Measurements from ENCODE around the gene LDLRAD3.

Gene LDLRAD3

DNA sequence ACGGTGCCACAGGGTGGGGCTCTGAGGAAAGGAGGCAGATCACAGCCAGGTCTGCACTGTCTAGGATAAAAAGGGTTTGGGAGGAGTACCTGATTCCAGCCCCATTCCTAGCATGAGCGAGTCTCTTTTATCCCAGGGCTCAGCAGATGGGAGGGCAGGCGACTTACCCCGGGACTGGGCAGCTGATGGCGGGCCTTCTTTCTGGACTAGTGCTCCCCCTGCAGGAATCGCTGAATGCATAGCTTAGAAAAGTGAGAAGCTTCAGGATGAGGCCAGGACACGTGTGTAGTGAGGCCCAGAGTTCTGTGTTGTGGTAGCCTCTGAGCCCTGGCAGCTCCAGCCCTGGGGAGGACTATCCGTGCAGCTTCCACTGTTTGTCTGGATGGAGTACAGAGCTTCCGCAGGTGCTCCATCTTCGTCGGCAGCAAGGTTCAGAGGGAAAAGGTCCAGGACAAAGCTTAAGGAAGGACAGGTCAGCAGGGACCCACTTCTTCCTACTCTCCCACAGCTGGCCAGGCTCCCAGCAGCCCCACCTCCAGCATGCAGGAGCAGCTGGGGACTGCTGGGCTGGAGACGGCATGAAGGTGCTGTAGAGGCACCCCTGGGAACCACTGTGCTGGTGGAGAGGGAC, 315.0 kb downstream of the LDLRAD3 start:
- H2AFZ ChIP-seq (ENCODE audit: low read depth, low read length): no peak overlapping the region
- no peak overlapping the region for H3K4me3 ChIP-seq (ENCODE audit: low read length)
- H3K27me3 ChIP-seq (ENCODE audit: insufficient read depth, low read length): no peaks in the 10 kb centered on the region
- H3K9me3 ChIP-seq (ENCODE audit: low read length): no peaks in the 10 kb centered on the region
- H3K4me1 ChIP-seq (ENCODE audit: insufficient read depth, low read length): peaks cover 11% of the 10 kb centered on the region
- H3K36me3 ChIP-seq (ENCODE audit: insufficient read depth, low read length): no peaks in the 10 kb centered on the region

- Histone ChIP-seq H3K36me3 (ENCODE audit: insufficient read depth, low read length) (no peaks in the 10 kb centered on the region), H2AFZ (ENCODE audit: low read depth, low read length) (no peak overlapping the region), H3K9me3 (ENCODE audit: low read length) (no peaks in the 10 kb centered on the region), H3K27me3 (ENCODE audit: insufficient read depth, low read length) (no peaks in the 10 kb centered on the region), H3K4me3 (ENCODE audit: low read length) (no peak overlapping the region), H3K4me1 (ENCODE audit: insufficient read depth, low read length) (peaks cover 13% of the 10 kb centered on the region)
Observed at GRCh38 chr11:36261094-36261493, 317.2 kb downstream of the LDLRAD3 start.

DNA sequence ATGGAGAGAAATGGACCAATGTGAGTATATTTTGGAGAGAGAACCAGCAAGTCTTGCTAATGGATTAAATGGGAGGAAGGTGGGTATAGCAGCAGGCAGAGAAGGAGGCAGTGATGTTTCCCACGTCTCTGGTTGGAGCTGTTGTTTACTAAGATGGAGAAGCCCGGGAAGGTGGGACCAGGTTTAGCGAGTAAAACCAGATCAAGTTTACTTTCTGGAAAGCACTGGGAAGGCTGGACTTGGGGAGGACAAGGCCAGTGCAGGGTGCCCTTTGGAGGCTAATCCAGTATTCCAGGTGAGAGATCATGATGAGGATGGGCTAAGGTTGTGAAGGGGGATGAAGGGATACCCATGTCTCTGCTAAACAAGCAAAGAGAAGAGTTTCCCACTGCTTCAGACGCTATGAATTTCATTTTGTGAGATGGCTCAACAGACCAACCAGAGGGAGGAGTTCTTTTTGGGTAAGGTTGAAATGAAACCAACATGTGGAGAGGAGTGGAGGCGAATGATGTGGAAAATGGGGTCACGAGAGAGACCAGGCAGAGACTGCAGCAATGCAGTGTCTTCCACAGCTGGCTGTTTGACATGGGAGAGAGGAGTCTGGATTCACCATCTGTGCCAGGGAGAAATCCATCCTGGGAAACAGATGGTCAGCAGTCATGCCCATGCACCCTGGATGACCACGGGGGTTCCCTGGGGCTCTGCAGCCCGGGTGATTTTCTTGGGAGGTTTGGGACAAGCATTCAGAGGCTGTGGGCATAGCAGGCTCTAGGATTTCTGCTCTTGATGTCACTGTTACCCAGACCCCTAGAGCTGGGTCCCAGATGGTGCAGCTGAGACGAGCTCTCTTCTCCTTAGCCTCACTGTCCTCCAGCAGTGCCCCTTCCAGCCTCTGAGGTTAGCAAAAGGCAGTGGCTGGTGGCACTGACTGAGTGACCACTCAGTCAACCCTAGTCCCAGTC, 320.4 kb downstream of the LDLRAD3 start:
- no peak overlapping the region for H3K4me3 ChIP-seq (ENCODE audit: low read length)
- no peaks in the 10 kb centered on the region for H3K36me3 ChIP-seq (ENCODE audit: insufficient read depth, low read length)
- H3K4me1 ChIP-seq (ENCODE audit: insufficient read depth, low read length): peaks cover 3% of the 10 kb centered on the region
- H3K9me3 ChIP-seq (ENCODE audit: low read length): no peaks in the 10 kb centered on the region
- no peaks in the 10 kb centered on the region for H3K27me3 ChIP-seq (ENCODE audit: insufficient read depth, low read length)
- H2AFZ ChIP-seq (ENCODE audit: low read depth, low read length): no peak overlapping the region

GRCh38 chr11:36264973-36265344, 321.1 kb downstream of the LDLRAD3 start:
- H3K27me3 ChIP-seq (ENCODE audit: insufficient read depth, low read length): no peaks in the 10 kb centered on the region
- H3K4me3 ChIP-seq (ENCODE audit: low read length): no peak overlapping the region
- peaks cover 3% of the 10 kb centered on the region for H3K4me1 ChIP-seq (ENCODE audit: insufficient read depth, low read length)
- H3K9me3 ChIP-seq (ENCODE audit: low read length): peaks cover 3% of the 10 kb centered on the region
- no peaks in the 10 kb centered on the region for H3K36me3 ChIP-seq (ENCODE audit: insufficient read depth, low read length)
- H2AFZ ChIP-seq (ENCODE audit: low read depth, low read length): no peak overlapping the region

- H3K4me1 ChIP-seq (ENCODE audit: insufficient read depth, low read length): peaks cover 3% of the 10 kb centered on the region
- peaks cover 3% of the 10 kb centered on the region for H3K9me3 ChIP-seq (ENCODE audit: low read length)
- no peak overlapping the region for H2AFZ ChIP-seq (ENCODE audit: low read depth, low read length)
- no peaks in the 10 kb centered on the region for H3K27me3 ChIP-seq (ENCODE audit: insufficient read depth, low read length)
- H3K36me3 ChIP-seq (ENCODE audit: insufficient read depth, low read length): no peaks in the 10 kb centered on the region
- no peak overlapping the region for H3K4me3 ChIP-seq (ENCODE audit: low read length)
Observed at GRCh38 chr11:36265793-36266628, 322.1 kb downstream of the LDLRAD3 start.

- peaks cover 3% of the 10 kb centered on the region for H3K4me1 ChIP-seq (ENCODE audit: insufficient read depth, low read length)
- H2AFZ ChIP-seq (ENCODE audit: low read depth, low read length): no peak overlapping the region
- H3K4me3 ChIP-seq (ENCODE audit: low read length): no peak overlapping the region
- peaks cover 8% of the 10 kb centered on the region for H3K9me3 ChIP-seq (ENCODE audit: low read length)
- H3K36me3 ChIP-seq (ENCODE audit: insufficient read depth, low read length): peaks cover under 1% of the 10 kb centered on the region
- H3K27me3 ChIP-seq (ENCODE audit: insufficient read depth, low read length): no peaks in the 10 kb centered on the region
Observed at GRCh38 chr11:36266767-36267166, 322.9 kb downstream of the LDLRAD3 start.

- Histone ChIP-seq H3K9me3 (ENCODE audit: low read length) (peaks cover 10% of the 10 kb centered on the region), H3K4me1 (ENCODE audit: insufficient read depth, low read length) (peaks cover 15% of the 10 kb centered on the region), H2AFZ (ENCODE audit: low read depth, low read length) (no peak overlapping the region), H3K27me3 (ENCODE audit: insufficient read depth, low read length) (no peaks in the 10 kb centered on the region), H3K4me3 (ENCODE audit: low read length) (no peak overlapping the region), H3K36me3 (ENCODE audit: insufficient read depth, low read length) (peaks cover 4% of the 10 kb centered on the region)
Observed at GRCh38 chr11:36268337-36268985, 324.6 kb downstream of the LDLRAD3 start.

GRCh38 chr11:36270701-36271100, 326.8 kb downstream of the LDLRAD3 start:
- H3K36me3 ChIP-seq (ENCODE audit: insufficient read depth, low read length): peaks cover 11% of the 10 kb centered on the region
- H2AFZ ChIP-seq (ENCODE audit: low read depth, low read length): no peak overlapping the region
- no peak overlapping the region for H3K4me3 ChIP-seq (ENCODE audit: low read length)
- H3K4me1 ChIP-seq (ENCODE audit: insufficient read depth, low read length): peaks cover 15% of the 10 kb centered on the region
- no peaks in the 10 kb centered on the region for H3K27me3 ChIP-seq (ENCODE audit: insufficient read depth, low read length)
- H3K9me3 ChIP-seq (ENCODE audit: low read length): peaks cover 14% of the 10 kb centered on the region

GRCh38 chr11:36271794-36272407, 328.0 kb downstream of the LDLRAD3 start:
- Histone ChIP-seq H3K9me3 (ENCODE audit: low read length) (peaks cover 14% of the 10 kb centered on the region), H3K27me3 (ENCODE audit: insufficient read depth, low read length) (no peaks in the 10 kb centered on the region), H3K4me3 (ENCODE audit: low read length) (no peak overlapping the region), H3K4me1 (ENCODE audit: insufficient read depth, low read length) (peaks cover 12% of the 10 kb centered on the region), H3K36me3 (ENCODE audit: insufficient read depth, low read length) (peaks cover 11% of the 10 kb centered on the region), H2AFZ (ENCODE audit: low read depth, low read length) (no peak overlapping the region)

- Histone ChIP-seq H3K9me3 (ENCODE audit: low read length) (peaks cover 14% of the 10 kb centered on the region), H3K27me3 (ENCODE audit: insufficient read depth, low read length) (no peaks in the 10 kb centered on the region), H3K36me3 (ENCODE audit: insufficient read depth, low read length) (peaks cover 11% of the 10 kb centered on the region), H2AFZ (ENCODE audit: low read depth, low read length) (no peak overlapping the region), H3K4me3 (ENCODE audit: low read length) (no peak overlapping the region), H3K4me1 (ENCODE audit: insufficient read depth, low read length) (peaks cover 21% of the 10 kb centered on the region)
Observed at GRCh38 chr11:36273110-36273509, 329.2 kb downstream of the LDLRAD3 start.

- no peak overlapping the region for H3K4me3 ChIP-seq (ENCODE audit: low read length)
- peaks cover 11% of the 10 kb centered on the region for H3K36me3 ChIP-seq (ENCODE audit: insufficient read depth, low read length)
- H3K9me3 ChIP-seq (ENCODE audit: low read length): peaks cover 14% of the 10 kb centered on the region
- no peaks in the 10 kb centered on the region for H3K27me3 ChIP-seq (ENCODE audit: insufficient read depth, low read length)
- H2AFZ ChIP-seq (ENCODE audit: low read depth, low read length): no peak overlapping the region
- peaks cover 34% of the 10 kb centered on the region for H3K4me1 ChIP-seq (ENCODE audit: insufficient read depth, low read length)
Observed at GRCh38 chr11:36274414-36274813, 330.6 kb downstream of the LDLRAD3 start.

DNA sequence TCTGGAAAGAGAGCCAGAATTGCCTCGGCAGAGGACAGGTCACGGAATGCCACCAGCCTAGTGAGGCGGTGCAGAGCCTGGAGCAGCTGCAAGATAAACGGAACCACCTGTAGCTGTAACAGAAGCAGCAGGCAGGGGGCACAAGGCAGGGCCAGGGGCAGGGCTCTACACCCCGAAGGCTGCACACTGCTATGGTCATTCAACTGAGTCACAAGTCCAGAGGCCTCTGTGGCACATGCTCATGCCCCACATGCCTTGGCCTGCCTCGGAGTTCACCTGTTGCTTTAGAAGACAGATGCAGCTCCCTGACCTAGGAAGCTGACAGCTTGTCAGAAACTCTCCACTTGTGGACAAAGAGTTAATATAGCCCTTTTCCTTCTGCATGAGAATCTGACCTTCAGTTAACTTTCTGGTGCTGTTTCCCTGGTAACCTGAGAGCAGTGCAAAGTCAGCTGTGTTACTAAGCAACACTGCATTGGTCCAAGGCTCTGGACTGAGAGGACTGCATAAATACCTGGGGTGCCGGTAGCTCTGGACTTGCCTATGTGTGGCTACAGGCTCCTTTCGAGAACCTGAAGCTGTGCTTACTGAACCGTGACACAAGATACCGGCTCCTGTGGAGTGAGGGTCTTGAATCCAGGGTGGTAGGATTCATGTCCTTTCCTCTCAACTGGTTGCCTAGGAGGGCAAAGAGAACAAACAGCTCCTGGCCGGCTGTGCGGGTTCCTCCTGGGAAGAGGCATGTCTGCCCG, 334.8 kb downstream of the LDLRAD3 start:
- Histone ChIP-seq H3K4me1 (ENCODE audit: insufficient read depth, low read length) (peaks cover 33% of the 10 kb centered on the region), H3K9me3 (ENCODE audit: low read length) (peaks cover 12% of the 10 kb centered on the region), H3K36me3 (ENCODE audit: insufficient read depth, low read length) (peaks cover 7% of the 10 kb centered on the region), H3K27me3 (ENCODE audit: insufficient read depth, low read length) (no peaks in the 10 kb centered on the region), H2AFZ (ENCODE audit: low read depth, low read length) (no peak overlapping the region), H3K4me3 (ENCODE audit: low read length) (no peak overlapping the region)
